K562 (cell line): ENCODE data around the gene UROD. TPM values are rescaled to one million over a fixed set of nuclear protein-coding genes. Genes with fewer than 3 reads are reported as not detected.

Source experiments
- ATAC-seq: fragments of 200-7000 bp; cut with Tn5 transposase; 3 replicates; pipeline ENCODE4 v1.9.1; 2020; ENCODE audit warnings: moderate library complexity
- BruUV-seq: library from RNA; stranded (reverse); fragments of 400-500 nt; replicated peaks from 2 replicates; lab custom pipeline; 2021; lab: Mats Ljungman, UMichigan
- CTCF ChIA-PET: fragments of 300-600 bp; formaldehyde crosslinking; extraction: SDS; loops from one replicate; lab custom pipeline; 2021; ENCODE audit warnings: low intra/inter-chr PET ratio; lab: Yijun Ruan, JAX
- POLR2A ChIA-PET: fragments of 300-600, 350-650 bp; sonication (Branson Sonifier 250); formaldehyde crosslinking; extraction: SDS; loops from one replicate; lab custom pipeline; 2021; ENCODE audit warnings: antibody characterized with exemption, inconsistent platforms; lab: Yijun Ruan, JAX
- DNase-seq, 4 experiments: peaks; one replicate each; pipeline versions ENCODE4 v3.0.0 to v3.0.0-alpha.2; 2011 to 2018; ENCODE audit warnings: low spot score in 3 of 4, mixed read lengths in 3 of 4; ENCODE audit errors: extremely low read depth in 1 of 4
- FAIRE-seq: peaks from 2 replicates; lab custom pipeline; 2011; peaks lifted over from hg19 to GRCh38; lab: Jason Lieb, UNC
- H2AFZ ChIP-seq: 2 replicates; pipeline ENCODE4 v1.6.0; 2011; ENCODE audit warnings: low read depth, low read length, control low read depth, inconsistent platforms
- H3K27ac ChIP-seq: fragments of 200-600 bp; 3 replicates; pipeline ENCODE4 v1.8.0; 2011; ENCODE audit warnings: low read depth, mild to moderate bottlenecking, control low read depth, inconsistent platforms, low read length, moderate library complexity, mixed read lengths; ENCODE audit errors: extremely low read depth
- H3K27me3 ChIP-seq, 2 experiments: fragments of 300-600 bp in 1 of 2; 2 replicates in 1 of 2; 3 replicates in 1 of 2; pipeline versions ENCODE4 v1.6.0 to v1.8.0; 2011; ENCODE audit warnings: inconsistent platforms in 2 of 2, low read length in 2 of 2, mild to moderate bottlenecking in 1 of 2, mixed read lengths in 1 of 2, moderate library complexity in 1 of 2; ENCODE audit not compliant: control insufficient read depth in 2 of 2, insufficient read depth in 2 of 2
- H3K36me3 ChIP-seq: fragments of 300-600 bp; 3 replicates; pipeline ENCODE4 v1.8.0; 2011; ENCODE audit warnings: mild to moderate bottlenecking, low read length, inconsistent platforms; ENCODE audit not compliant: control insufficient read depth, insufficient read depth
- H3K4me1 ChIP-seq, 2 experiments: fragments of 200-600 bp in 1 of 2; replicated peaks in 1 of 2; 2 replicates in 1 of 2; 3 replicates in 1 of 2; pipeline versions ENCODE4 v1.5.1 to v1.8.0; 2011; ENCODE audit warnings: inconsistent platforms in 2 of 2, low read length in 2 of 2, mild to moderate bottlenecking in 1 of 2, mixed read lengths in 1 of 2, moderate library complexity in 1 of 2; ENCODE audit not compliant: control insufficient read depth in 2 of 2, insufficient read depth in 2 of 2
- H3K4me2 ChIP-seq: 2 replicates; pipeline ENCODE4 v1.6.1; 2011; ENCODE audit warnings: low read length, control low read depth, inconsistent platforms, mixed read lengths; ENCODE audit not compliant: insufficient read depth
- H3K4me3 ChIP-seq: fragments of 200-600 bp; sonication (generic), shearing (Covaris generic); 2 replicates; pipeline ENCODE4 v1.5.1; 2016; ENCODE audit warnings: control low read depth, inconsistent platforms
- H3K79me2 ChIP-seq: fragments of 200-600 bp; 3 replicates; pipeline ENCODE4 v1.8.0; 2011; ENCODE audit warnings: low read length, inconsistent platforms; ENCODE audit not compliant: control insufficient read depth, insufficient read depth
- H3K9ac ChIP-seq, 2 experiments: 2 replicates each; pipeline versions ENCODE4 v1.6.0 to v1.6.1; 2011; ENCODE audit warnings: low read depth in 2 of 2, low read length in 2 of 2, control low read depth in 1 of 2, inconsistent platforms in 1 of 2, mild to moderate bottlenecking in 1 of 2, mixed read lengths in 1 of 2; ENCODE audit not compliant: insufficient read depth in 1 of 2
- H3K9me1 ChIP-seq: one replicate; pipeline ENCODE4 v1.6.0; 2011; ENCODE audit warnings: inconsistent platforms, mild to moderate bottlenecking, low read length, moderate library complexity; ENCODE audit not compliant: control insufficient read depth, insufficient read depth
- H3K9me3 ChIP-seq: replicated peaks from 2 replicates; pipeline ENCODE4 v1.5.1; 2011; ENCODE audit warnings: low read depth, low read length, inconsistent platforms; ENCODE audit not compliant: control insufficient read depth, insufficient read depth
- H4K20me1 ChIP-seq: replicated peaks from 2 replicates; pipeline ENCODE4 v1.6.1; 2011; ENCODE audit warnings: low read length, inconsistent platforms, mixed read lengths; ENCODE audit not compliant: control insufficient read depth, insufficient read depth
- EZH2 ChIP-seq: IDR thresholded peaks from 2 replicates; pipeline ENCODE4 v1.6.1; 2012; ENCODE audit warnings: low read depth, mild to moderate bottlenecking, inconsistent platforms, low read length, borderline replicate concordance
- SMARCE1 ChIP-seq: fragments of 450-650 bp; IDR thresholded peaks from 2 replicates; pipeline ENCODE4 v1.7.1; 2016; ENCODE audit warnings: mild to moderate bottlenecking
- TEAD1 ChIP-seq, 2 experiments: fragments of 450-650 bp in 1 of 2; sonication (generic) in 1 of 2; formaldehyde crosslinking; IDR thresholded peaks; 2 replicates each; pipeline versions ENCODE4 v1.4.0 to v1.8.0; 2020 to 2022; ENCODE audit warnings: mild to moderate bottlenecking in 2 of 2, missing genetic modification reagents in 1 of 2
- ZNF57 ChIP-seq: fragments of 450-650 bp; formaldehyde crosslinking; IDR thresholded peaks from 2 replicates; pipeline ENCODE4 v1.4.0; 2020; ENCODE audit warnings: mild to moderate bottlenecking, moderate library complexity
- ZNF644 ChIP-seq: fragments of 200-800 bp; sonication (Bioruptor generic); IDR thresholded peaks from 2 replicates; pipeline ENCODE4 v1.6.1; 2016; ENCODE audit warnings: low read depth, missing genetic modification characterization, missing compliant biosample characterization
- WGBS: fragments of 100-300 bp; shearing (Covaris generic); methylation state at CpG from one replicate; pipeline ENCODE4 v1.1.6; 2016; ENCODE audit warnings: low coverage, mixed read lengths; ENCODE audit not compliant: insufficient coverage; ENCODE audit errors: missing lambda C conversion rate; 5-methylcytosine and 5-hydroxymethylcytosine counted together
- in situ Hi-C: fragments of 300-500 bp; cut with MboI; formaldehyde crosslinking; loops from 4 replicates; pipeline ENCODE4 v1.15.0; 2018; ENCODE audit warnings: inconsistent platforms, mixed read lengths
- intact Hi-C: fragments of 100-400 bp; cut with micrococcal nuclease; formaldehyde crosslinking; loops from 2 replicates; pipeline ENCODE4 v1.14.2; 2022
- polyA plus RNA-seq, 8 experiments: library from polyadenylated mRNA; depleted of rRNA in 4 of 8; stranded (reverse) in 5 of 8; unstranded in 3 of 8; fragments of >200 nt; fragmentation: Nextera tagmentation in 2 of 8; fragmentation: Illumina TruSeq in 1 of 8; extraction: Ambion mirVana in 2 of 8; extraction: Trizol in 1 of 8; gene quantifications; 2 replicates each; pipeline versions ENCODE4 v1.2.1 to v1.2.3, GENCODE V29; 2011 to 2014; ENCODE audit warnings: inconsistent platforms in 1 of 8, missing spikeins in 1 of 8
- total RNA-seq, 7 experiments: library from RNA; depleted of rRNA in 6 of 7; stranded (reverse); fragments of >200 nt in 6 of 7; fragmentation: Illumina TruSeq in 2 of 7; extraction: Trizol in 2 of 7; gene quantifications; 2 replicates each; pipeline versions ENCODE4 v1.2.1 to v1.2.3, GENCODE V29; 2011 to 2021; ENCODE audit warnings: low replicate concordance in 1 of 7
- TF ChIP-seq, protein P1 (sequence below): fragments of 450-650 bp; formaldehyde crosslinking; IDR thresholded peaks from 2 replicates; pipeline ENCODE4 v1.4.0; 2020; ENCODE audit warnings: mild to moderate bottlenecking, moderate library complexity
- TF ChIP-seq, protein P2 (sequence below): IDR thresholded peaks from 2 replicates; pipeline ENCODE4 v1.6.1; 2016; ENCODE audit warnings: missing genetic modification characterization, missing compliant biosample characterization
- TF ChIP-seq, protein P3 (sequence below): fragments of 200-400 bp; formaldehyde crosslinking; IDR thresholded peaks from 2 replicates; pipeline ENCODE4 v1.6.1; 2017; ENCODE audit warnings: mild to moderate bottlenecking, low read depth, low read length, moderate library complexity
- TF ChIP-seq, protein P4 (sequence below): sonication (generic); formaldehyde crosslinking; IDR thresholded peaks from 2 replicates; pipeline ENCODE4 v1.9.0; 2022; ENCODE audit warnings: mild to moderate bottlenecking, missing genetic modification reagents
- TF ChIP-seq, protein P5 (sequence below), 3 experiments: fragments of 200-800 bp in 1 of 3; fragments of 250-450 bp in 1 of 3; fragments of 450-650 bp in 1 of 3; sonication (Bioruptor Pico) in 1 of 3; sonication (Bioruptor generic) in 1 of 3; formaldehyde crosslinking in 1 of 3; IDR thresholded peaks; 2 replicates each; pipeline versions ENCODE4 v1.6.1 to v1.8.0; 2016 to 2022; ENCODE audit warnings: mild to moderate bottlenecking in 2 of 3, missing genetic modification characterization in 2 of 3, missing compliant biosample characterization in 1 of 3, moderate library complexity in 1 of 3

UROD gene
- total and polyA plus RNA-seq, 9 of the 15 experiments (the other 6 are each of a cell fraction or from before 2014, with no cell fraction given): 533 to 2,933 (median 1,100) TPM

DNA sequence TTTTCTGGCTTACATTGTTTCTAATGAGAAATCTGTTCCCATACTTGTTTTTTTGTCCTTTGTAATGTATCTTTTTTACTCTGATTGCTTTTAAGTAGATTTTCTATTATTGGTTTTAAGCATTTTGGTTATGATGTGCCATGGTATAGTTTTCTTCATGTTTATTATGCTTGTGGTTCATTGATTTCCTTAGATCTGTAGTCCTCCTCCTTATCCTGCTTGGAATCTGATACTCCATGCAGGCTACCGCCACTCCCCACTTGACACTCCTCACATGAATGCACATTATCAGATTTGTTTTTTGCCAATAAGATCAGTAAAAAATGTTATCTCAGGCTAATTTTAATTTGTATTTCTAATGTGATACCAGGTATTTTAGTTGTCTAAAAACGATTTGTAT, 20.8 kb downstream of the UROD start:
- POLR2A ChIA-PET: interaction anchor here (1.0 to 2.4 kb wide), 3 partner anchors 16 to 214 kb away, joined by 3 to 20 read pairs (median 8); partner anchors contain the start of genes HECTD3 and UROD
- no peak overlapping the region for H3K9ac ChIP-seq
- H3K9me1 ChIP-seq: no peaks in the 10 kb centered on the region
- ATAC-seq (no peak), FAIRE-seq (no peak), DNase-seq (no peak)
- peaks cover 0 to 10% of the 10 kb centered on the region in 2 experiments; a peak in 2 of 5 replicates for H3K27me3 ChIP-seq
- no TSS peak for BruUV-seq
- H2AFZ ChIP-seq: no peak overlapping the region
- 0% methylated on average over 2 of the region's 2 CpGs for WGBS
- H4K20me1 ChIP-seq: no peaks in the 10 kb centered on the region
- H3K4me3 ChIP-seq: no peak overlapping the region
- H3K9me3 ChIP-seq: no peaks in the 10 kb centered on the region
- intact Hi-C loops (no loop called here), in situ Hi-C loops (no loop called here)
- no peaks in the 10 kb centered on the region for H3K36me3 ChIP-seq
- peaks cover 22 to 23% of the 10 kb centered on the region in 2 experiments; a peak in 4 of 5 replicates for H3K4me1 ChIP-seq
- no peak overlapping the region for H3K27ac ChIP-seq
- no peak overlapping the region for H3K4me2 ChIP-seq
- no peaks in the 10 kb centered on the region for H3K79me2 ChIP-seq
- CTCF ChIA-PET: no interaction called here
- TF ChIP-seq, protein P1, sequence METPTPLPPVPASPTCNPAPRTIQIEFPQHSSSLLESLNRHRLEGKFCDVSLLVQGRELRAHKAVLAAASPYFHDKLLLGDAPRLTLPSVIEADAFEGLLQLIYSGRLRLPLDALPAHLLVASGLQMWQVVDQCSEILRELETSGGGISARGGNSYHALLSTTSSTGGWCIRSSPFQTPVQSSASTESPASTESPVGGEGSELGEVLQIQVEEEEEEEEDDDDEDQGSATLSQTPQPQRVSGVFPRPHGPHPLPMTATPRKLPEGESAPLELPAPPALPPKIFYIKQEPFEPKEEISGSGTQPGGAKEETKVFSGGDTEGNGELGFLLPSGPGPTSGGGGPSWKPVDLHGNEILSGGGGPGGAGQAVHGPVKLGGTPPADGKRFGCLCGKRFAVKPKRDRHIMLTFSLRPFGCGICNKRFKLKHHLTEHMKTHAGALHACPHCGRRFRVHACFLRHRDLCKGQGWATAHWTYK: no peak
- TF ChIP-seq, protein P2, sequence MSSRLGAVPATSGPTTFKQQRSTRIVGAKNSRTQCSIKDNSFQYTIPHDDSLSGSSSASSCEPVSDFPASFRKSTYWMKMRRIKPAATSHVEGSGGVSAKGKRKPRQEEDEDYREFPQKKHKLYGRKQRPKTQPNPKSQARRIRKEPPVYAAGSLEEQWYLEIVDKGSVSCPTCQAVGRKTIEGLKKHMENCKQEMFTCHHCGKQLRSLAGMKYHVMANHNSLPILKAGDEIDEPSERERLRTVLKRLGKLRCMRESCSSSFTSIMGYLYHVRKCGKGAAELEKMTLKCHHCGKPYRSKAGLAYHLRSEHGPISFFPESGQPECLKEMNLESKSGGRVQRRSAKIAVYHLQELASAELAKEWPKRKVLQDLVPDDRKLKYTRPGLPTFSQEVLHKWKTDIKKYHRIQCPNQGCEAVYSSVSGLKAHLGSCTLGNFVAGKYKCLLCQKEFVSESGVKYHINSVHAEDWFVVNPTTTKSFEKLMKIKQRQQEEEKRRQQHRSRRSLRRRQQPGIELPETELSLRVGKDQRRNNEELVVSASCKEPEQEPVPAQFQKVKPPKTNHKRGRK (tag): no peak
- no peak for TF ChIP-seq EZH2
- TF ChIP-seq, protein P3, sequence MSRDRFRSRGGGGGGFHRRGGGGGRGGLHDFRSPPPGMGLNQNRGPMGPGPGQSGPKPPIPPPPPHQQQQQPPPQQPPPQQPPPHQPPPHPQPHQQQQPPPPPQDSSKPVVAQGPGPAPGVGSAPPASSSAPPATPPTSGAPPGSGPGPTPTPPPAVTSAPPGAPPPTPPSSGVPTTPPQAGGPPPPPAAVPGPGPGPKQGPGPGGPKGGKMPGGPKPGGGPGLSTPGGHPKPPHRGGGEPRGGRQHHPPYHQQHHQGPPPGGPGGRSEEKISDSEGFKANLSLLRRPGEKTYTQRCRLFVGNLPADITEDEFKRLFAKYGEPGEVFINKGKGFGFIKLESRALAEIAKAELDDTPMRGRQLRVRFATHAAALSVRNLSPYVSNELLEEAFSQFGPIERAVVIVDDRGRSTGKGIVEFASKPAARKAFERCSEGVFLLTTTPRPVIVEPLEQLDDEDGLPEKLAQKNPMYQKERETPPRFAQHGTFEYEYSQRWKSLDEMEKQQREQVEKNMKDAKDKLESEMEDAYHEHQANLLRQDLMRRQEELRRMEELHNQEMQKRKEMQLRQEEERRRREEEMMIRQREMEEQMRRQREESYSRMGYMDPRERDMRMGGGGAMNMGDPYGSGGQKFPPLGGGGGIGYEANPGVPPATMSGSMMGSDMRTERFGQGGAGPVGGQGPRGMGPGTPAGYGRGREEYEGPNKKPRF: no peak
- no peak for TF ChIP-seq ZNF644
- TF ChIP-seq, protein P4, sequence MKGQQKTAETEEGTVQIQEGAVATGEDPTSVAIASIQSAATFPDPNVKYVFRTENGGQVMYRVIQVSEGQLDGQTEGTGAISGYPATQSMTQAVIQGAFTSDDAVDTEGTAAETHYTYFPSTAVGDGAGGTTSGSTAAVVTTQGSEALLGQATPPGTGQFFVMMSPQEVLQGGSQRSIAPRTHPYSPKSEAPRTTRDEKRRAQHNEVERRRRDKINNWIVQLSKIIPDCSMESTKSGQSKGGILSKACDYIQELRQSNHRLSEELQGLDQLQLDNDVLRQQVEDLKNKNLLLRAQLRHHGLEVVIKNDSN (CRISPR knock-in tag): no peak
- no peak for TF ChIP-seq ZNF57 (CRISPR knock-in tag)
- TF ChIP-seq TEAD1 (CRISPR knock-in tag; IDR thresholded peaks at IDR 0.05): no peak
- TF ChIP-seq, protein P5, sequence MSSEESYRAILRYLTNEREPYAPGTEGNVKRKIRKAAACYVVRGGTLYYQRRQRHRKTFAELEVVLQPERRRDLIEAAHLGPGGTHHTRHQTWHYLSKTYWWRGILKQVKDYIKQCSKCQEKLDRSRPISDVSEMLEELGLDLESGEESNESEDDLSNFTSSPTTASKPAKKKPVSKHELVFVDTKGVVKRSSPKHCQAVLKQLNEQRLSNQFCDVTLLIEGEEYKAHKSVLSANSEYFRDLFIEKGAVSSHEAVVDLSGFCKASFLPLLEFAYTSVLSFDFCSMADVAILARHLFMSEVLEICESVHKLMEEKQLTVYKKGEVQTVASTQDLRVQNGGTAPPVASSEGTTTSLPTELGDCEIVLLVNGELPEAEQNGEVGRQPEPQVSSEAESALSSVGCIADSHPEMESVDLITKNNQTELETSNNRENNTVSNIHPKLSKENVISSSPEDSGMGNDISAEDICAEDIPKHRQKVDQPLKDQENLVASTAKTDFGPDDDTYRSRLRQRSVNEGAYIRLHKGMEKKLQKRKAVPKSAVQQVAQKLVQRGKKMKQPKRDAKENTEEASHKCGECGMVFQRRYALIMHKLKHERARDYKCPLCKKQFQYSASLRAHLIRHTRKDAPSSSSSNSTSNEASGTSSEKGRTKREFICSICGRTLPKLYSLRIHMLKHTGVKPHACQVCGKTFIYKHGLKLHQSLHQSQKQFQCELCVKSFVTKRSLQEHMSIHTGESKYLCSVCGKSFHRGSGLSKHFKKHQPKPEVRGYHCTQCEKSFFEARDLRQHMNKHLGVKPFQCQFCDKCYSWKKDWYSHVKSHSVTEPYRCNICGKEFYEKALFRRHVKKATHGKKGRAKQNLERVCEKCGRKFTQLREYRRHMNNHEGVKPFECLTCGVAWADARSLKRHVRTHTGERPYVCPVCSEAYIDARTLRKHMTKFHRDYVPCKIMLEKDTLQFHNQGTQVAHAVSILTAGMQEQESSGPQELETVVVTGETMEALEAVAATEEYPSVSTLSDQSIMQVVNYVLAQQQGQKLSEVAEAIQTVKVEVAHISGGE (CRISPR knock-in tag; IDR thresholded peaks at IDR 0.05): no peak
- no peak for TF ChIP-seq SMARCE1
